AG09309 (cell line): ENCODE measurements around the gene LHFPL2.
A peak's percentile ranks its signal among the peaks of the same experiment; 100 is the strongest.

Experiments
- DNase-seq: peaks from one replicate; pipeline ENCODE4 v3.0.0-alpha.2; 2010; ENCODE audit warnings: low read depth
- H3K4me3 ChIP-seq: 2 replicates; pipeline ENCODE4 v1.5.1; 2011; ENCODE audit warnings: mild to moderate bottlenecking, low read depth, low read length, moderate library complexity; ENCODE audit not compliant: control insufficient read depth
- TF ChIP-seq, protein P1 (sequence below): IDR thresholded peaks from 2 replicates; pipeline ENCODE4 v1.5.1; 2011; ENCODE audit warnings: mild to moderate bottlenecking, low read depth, low read length, inconsistent platforms; ENCODE audit not compliant: insufficient read depth, control insufficient read depth; ENCODE audit errors: missing control alignments

The LHFPL2 gene

DNA sequence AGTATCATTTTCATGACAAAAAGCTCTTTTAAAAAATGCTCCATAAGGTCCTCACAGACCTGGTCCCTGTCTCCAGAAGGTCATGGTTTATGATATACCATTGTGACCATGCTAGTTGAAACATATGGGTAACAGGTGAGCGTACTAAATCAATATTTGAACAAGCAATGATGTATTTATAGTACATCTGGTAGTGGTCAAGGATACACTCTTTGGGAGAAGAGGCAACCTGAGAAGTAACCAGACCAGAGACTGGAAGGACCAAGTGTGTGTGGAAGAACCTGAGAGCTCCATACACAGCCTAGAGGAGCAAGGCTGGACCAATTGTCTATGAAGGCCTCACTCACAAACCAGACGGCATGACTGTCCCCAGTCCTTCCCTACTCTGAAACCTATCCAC, 55.1 kb downstream of the LHFPL2 start:
- no peak for DNase-seq
- H3K4me3 ChIP-seq: no peak overlapping the region
- TF ChIP-seq, protein P1, sequence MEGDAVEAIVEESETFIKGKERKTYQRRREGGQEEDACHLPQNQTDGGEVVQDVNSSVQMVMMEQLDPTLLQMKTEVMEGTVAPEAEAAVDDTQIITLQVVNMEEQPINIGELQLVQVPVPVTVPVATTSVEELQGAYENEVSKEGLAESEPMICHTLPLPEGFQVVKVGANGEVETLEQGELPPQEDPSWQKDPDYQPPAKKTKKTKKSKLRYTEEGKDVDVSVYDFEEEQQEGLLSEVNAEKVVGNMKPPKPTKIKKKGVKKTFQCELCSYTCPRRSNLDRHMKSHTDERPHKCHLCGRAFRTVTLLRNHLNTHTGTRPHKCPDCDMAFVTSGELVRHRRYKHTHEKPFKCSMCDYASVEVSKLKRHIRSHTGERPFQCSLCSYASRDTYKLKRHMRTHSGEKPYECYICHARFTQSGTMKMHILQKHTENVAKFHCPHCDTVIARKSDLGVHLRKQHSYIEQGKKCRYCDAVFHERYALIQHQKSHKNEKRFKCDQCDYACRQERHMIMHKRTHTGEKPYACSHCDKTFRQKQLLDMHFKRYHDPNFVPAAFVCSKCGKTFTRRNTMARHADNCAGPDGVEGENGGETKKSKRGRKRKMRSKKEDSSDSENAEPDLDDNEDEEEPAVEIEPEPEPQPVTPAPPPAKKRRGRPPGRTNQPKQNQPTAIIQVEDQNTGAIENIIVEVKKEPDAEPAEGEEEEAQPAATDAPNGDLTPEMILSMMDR: no peak

DNA sequence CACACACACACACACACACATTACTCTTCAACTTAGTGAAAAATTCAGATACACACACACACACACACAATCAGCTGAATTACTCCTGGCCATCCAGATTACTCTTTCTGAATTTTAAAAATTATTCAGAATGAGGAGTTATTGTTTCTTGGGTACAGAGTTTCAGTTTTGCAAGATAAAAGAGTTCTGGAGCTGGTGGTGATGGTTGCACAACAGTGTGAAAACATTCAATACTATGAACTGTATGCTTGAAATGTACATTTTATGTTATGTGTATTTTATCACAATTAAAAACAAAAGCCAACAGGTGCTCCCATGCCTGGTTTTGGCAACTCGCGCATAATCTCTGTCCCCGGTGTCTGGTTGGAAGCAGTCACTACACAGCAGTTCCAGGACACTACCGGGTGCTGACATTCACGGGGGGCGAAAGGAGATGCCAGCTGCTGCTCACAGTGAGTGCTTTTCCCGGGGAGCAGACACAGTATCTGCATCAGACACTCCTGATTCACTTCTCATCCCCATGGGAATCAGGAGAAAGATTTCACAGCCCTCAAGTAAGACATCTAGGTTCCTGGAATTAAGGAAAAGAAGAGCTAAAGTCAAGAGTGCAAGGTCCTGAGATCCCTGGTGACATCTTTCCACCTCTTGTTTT, 55.7 kb downstream of the LHFPL2 start:
- TF ChIP-seq, protein P1: no peak
- no peak for DNase-seq
- H3K4me3 ChIP-seq: no peak overlapping the region

DNA sequence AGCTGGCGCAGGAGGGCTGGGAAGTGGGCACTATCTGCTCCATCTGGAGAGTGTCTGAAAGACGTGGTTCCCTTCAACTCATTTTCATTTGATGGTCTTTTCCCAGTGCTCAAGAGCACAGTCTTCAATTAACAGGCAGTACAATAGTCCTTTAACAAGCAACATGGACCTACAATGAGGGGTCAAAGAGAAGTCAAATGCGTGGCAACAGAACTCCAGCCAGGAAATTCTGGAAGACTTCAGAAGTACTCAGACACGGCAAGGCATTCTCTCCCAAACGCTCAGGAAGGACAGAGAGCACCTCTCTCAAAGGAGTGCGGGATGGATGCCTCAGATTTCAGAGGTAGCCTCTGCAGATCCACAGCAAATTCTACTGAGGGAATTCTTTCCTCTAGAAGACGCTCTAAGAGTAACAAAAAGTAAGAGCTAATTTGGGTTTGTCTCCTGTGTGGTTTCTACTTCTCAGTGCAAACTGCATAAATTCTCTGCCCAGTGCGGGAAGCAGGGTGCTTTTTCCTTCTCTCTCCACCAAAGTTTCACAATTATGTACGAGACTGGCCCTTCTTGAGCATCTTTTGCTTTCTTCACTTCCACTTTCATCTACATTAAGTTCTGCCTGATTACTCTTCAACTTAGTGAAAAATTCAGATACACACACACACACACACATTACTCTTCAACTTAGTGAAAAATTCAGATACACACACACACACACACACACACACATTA, 56.4 kb downstream of the LHFPL2 start:
- TF ChIP-seq, protein P1: no peak
- DNase-seq: no peak
- no peak overlapping the region for H3K4me3 ChIP-seq

DNA sequence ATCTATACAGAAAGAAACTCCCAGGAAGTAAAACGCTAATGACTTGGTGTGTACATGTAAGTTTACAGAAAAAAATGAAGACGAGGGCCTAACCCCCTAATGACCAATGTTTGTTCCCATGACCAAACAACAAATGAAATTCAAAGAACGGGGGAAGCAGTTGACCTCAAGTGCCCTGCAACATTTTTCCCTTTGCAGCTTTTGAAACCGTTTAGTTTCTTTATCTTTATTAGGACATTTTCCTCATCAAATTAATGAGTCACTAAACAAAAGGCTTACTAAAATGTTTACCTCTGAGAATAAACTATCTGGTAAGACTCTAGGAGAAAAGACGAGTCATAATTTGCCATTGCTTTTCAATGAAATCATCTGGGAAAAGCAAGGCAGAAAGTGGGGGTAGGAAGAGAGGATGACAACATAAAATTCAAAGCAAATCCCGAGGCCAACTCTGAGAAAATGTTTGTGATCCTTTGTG, 57.4 kb downstream of the LHFPL2 start:
- TF ChIP-seq, protein P1: no peak
- no peak overlapping the region for H3K4me3 ChIP-seq
- peak; percentile 65 for DNase-seq

DNA sequence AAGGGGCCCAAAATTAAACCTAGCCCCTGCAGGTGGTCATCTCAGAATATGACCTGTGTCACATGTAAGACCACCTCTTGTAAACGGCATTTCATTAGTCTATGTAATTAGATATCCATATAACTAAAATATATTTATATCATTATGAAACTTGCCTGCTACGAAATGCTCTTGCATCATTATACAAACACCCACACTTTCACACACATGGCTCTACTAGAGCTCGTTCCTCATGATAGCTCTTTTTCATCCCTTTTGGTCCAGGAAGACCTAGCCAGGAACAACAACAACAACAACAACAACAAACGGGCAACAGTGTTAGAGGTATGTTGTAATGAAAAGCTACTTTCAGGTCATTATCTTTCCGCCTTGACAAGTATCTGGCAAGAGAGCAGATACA, 58.6 kb downstream of the LHFPL2 start:
- DNase-seq: no peak
- H3K4me3 ChIP-seq: no peak overlapping the region
- TF ChIP-seq, protein P1: no peak

DNA sequence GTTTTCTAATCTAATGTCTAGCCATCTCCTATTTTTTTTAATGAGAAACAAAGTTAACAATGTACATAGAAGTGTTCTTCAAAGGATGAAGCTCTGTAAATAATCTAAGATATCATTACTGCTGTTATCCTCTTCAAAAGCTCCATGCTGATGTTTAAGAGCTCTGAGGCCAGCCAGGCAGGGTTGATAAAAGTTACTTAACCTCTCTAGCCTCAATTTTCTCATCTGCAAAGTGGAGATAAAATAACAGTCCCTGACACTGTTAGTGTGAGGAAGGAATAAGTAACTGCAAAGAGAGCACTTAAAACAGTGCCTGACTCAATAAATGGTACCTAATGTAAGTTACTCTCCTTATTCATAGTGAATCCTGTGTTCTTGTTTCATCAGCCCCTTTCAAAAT, 60.1 kb downstream of the LHFPL2 start:
- H3K4me3 ChIP-seq: no peak overlapping the region
- DNase-seq: no peak
- TF ChIP-seq, protein P1: no peak
